Adrenal gland (tissue), 5 donors: Measurements from ENCODE around the gene C6orf89.

ENCODE experiments used
- CTCF ChIP-seq, 6 experiments: fragments of 450-650 bp in 4 of 6; fragments of 200-600 bp in 2 of 6; sonication (generic) in 1 of 6; IDR thresholded peaks; 1 replicate in 5 of 6; 2 replicates in 1 of 6; pipeline versions ENCODE4 v1.5.1 to v1.8.0; 2016 to 2021; ENCODE audit warnings: antibody characterized with exemption in 6 of 6, mild to moderate bottlenecking in 2 of 6, moderate library complexity in 1 of 6
- POLR2A ChIP-seq, 2 donors: fragments of 450-650 bp; IDR thresholded peaks; one replicate each; pipeline ENCODE4 v1.6.1; 2017; ENCODE audit warnings: antibody characterized with exemption in 2 of 2, mild to moderate bottlenecking in 2 of 2, moderate library complexity in 1 of 2
- donor health status: DM: no; HTN: no; CAD: no.

- no peak for TF ChIP-seq CTCF (IDR thresholded peaks at IDR 0.05)
- TF ChIP-seq POLR2A (IDR thresholded peaks at IDR 0.05) = no peak
Observed at GRCh38 chr6:36973647-36974046, 87.9 kb downstream of the C6orf89 start.
